Measurements from ENCODE around the gene UBAC2. TPM values are rescaled to one million over a fixed set of nuclear protein-coding genes. Genes with fewer than 3 reads are reported as not detected.

The UBAC2 gene
- total and polyA plus RNA-seq, 2 of the 8 experiments (the other 6 are each of a cell fraction or from before 2014, with no cell fraction given): 75.9 to 76.9 TPM

DNA sequence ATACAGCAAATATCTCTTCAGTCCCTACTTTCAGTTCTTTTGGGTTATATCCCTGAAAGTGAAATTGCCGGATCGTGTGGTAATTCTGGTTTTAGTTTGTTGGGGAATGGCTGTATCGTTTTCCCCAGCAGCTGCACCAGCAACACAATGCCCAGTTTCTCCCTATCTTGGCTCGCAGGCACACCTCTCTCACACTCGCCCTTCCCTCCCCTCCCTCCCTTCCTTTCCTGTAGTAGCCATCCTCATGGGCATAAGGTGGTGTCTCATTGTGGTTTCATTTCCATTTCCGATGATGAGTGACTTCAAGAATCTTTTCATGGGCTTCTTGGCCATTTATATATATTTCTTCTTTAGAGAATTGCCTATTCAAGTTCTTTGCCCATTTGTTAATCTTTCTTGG, 66.2 kb downstream of the UBAC2 start (continued):
- TF ChIP-seq POU5F1 (IDR thresholded peaks at IDR 0.05; ENCODE audit: low read depth, low read length) (no peak), CEBPB (IDR thresholded peaks at IDR 0.05; ENCODE audit: low read depth, low read length) (no peak), SUZ12 (IDR thresholded peaks at IDR 0.05; ENCODE audit: low read length) (no peak), TEAD4 (IDR thresholded peaks at IDR 0.05; ENCODE audit: low read depth, low read length) (no peak), TAF1 (IDR thresholded peaks at IDR 0.05; ENCODE audit: low read depth, low read length) (no peak), GABPA (IDR thresholded peaks at IDR 0.05; ENCODE audit: borderline replicate concordance, insufficient read depth, low read length) (no peak), CHD1 (IDR thresholded peaks at IDR 0.05; ENCODE audit: low read depth, low read length) (no peak), ZNF274 (IDR thresholded peaks at IDR 0.05; ENCODE audit: borderline replicate concordance, extremely low read depth, low read length) (no peak)
